ENCODE measurements around the gene DCC.

DNA sequence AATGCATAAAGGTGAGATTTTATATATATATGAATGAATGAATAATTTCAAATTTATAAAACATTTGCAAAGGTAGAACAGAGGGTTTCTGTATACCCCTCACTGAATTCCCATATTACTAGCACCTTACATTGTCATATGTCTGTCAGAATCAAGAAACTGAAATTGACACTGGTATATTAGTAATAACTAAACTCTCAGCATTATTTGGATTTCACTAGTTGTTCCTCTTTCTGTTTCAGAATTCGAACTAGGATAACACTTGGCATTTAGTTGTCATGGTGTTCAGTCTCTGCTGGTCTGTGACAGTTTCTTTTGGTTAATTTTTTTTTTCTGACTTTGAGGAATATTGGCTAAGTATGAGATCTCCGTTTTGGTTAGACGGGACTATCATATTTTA lies 275.9 kb downstream of the DCC start:
- TF ChIP-seq, protein P1, sequence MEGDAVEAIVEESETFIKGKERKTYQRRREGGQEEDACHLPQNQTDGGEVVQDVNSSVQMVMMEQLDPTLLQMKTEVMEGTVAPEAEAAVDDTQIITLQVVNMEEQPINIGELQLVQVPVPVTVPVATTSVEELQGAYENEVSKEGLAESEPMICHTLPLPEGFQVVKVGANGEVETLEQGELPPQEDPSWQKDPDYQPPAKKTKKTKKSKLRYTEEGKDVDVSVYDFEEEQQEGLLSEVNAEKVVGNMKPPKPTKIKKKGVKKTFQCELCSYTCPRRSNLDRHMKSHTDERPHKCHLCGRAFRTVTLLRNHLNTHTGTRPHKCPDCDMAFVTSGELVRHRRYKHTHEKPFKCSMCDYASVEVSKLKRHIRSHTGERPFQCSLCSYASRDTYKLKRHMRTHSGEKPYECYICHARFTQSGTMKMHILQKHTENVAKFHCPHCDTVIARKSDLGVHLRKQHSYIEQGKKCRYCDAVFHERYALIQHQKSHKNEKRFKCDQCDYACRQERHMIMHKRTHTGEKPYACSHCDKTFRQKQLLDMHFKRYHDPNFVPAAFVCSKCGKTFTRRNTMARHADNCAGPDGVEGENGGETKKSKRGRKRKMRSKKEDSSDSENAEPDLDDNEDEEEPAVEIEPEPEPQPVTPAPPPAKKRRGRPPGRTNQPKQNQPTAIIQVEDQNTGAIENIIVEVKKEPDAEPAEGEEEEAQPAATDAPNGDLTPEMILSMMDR (conservative IDR thresholded peaks at IDR 0.05) = no peak
- no peak for TF ChIP-seq ZFX (IDR thresholded peaks at IDR 0.05)

All from C4-2B (cell line).